HL-60 (cell line): ENCODE data around the gene HMGCL.
"Not testable (repeated sequence)": the region's sequence is repeated elsewhere in the genome, so short reads cannot be mapped to it uniquely, and the experiment has no call there.

Source experiments
- POLR2AphosphoS5 ChIP-seq: IDR thresholded peaks from 2 replicates; pipeline ENCODE4 v1.6.1; 2012; ENCODE audit warnings: low read depth
- SPI1 ChIP-seq: IDR thresholded peaks from 2 replicates; pipeline ENCODE4 v1.6.1; 2012; ENCODE audit warnings: low read depth, mild to moderate bottlenecking, borderline replicate concordance
- TF ChIP-seq, protein P1 (sequence below): IDR thresholded peaks from one replicate; pipeline ENCODE4 v1.5.1; 2011; ENCODE audit warnings: low read length, control low read depth, inconsistent platforms; ENCODE audit not compliant: insufficient read depth
- TF ChIP-seq, protein P2 (sequence below): IDR thresholded peaks from 2 replicates; pipeline ENCODE4 v1.6.1; 2012; ENCODE audit warnings: low read depth; ENCODE audit not compliant: insufficient replicate concordance

DNA sequence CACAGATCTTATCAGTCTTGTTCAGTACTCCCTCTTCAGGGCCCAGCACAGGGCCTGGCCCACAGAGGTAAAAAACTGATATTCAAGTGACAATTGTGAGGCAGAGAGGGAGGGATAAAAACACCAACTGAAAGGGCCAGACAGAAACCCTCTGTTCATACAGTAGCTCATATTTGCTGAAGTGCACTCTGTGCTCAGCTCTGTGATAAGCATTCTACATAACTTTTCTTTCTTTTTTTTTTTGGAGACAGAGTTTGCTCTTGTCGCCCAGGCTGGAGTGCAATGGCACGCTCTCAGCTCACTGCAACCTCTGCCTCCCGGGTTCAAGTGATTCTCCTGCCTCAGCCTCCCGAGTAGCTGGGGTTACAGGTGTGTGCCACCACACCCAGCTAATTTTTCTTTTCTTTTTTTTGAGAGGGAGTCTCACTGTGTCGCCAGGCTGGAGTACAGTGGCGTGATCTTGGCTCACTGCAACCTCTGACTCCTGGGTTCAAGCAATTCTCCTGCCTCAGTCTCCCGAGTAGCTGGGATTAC lies 22.4 kb downstream of the HMGCL start:
- TF ChIP-seq, protein P1, sequence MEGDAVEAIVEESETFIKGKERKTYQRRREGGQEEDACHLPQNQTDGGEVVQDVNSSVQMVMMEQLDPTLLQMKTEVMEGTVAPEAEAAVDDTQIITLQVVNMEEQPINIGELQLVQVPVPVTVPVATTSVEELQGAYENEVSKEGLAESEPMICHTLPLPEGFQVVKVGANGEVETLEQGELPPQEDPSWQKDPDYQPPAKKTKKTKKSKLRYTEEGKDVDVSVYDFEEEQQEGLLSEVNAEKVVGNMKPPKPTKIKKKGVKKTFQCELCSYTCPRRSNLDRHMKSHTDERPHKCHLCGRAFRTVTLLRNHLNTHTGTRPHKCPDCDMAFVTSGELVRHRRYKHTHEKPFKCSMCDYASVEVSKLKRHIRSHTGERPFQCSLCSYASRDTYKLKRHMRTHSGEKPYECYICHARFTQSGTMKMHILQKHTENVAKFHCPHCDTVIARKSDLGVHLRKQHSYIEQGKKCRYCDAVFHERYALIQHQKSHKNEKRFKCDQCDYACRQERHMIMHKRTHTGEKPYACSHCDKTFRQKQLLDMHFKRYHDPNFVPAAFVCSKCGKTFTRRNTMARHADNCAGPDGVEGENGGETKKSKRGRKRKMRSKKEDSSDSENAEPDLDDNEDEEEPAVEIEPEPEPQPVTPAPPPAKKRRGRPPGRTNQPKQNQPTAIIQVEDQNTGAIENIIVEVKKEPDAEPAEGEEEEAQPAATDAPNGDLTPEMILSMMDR = not testable (repeated sequence)
- not testable (repeated sequence) for TF ChIP-seq SPI1, POLR2AphosphoS5
- TF ChIP-seq, protein P2, sequence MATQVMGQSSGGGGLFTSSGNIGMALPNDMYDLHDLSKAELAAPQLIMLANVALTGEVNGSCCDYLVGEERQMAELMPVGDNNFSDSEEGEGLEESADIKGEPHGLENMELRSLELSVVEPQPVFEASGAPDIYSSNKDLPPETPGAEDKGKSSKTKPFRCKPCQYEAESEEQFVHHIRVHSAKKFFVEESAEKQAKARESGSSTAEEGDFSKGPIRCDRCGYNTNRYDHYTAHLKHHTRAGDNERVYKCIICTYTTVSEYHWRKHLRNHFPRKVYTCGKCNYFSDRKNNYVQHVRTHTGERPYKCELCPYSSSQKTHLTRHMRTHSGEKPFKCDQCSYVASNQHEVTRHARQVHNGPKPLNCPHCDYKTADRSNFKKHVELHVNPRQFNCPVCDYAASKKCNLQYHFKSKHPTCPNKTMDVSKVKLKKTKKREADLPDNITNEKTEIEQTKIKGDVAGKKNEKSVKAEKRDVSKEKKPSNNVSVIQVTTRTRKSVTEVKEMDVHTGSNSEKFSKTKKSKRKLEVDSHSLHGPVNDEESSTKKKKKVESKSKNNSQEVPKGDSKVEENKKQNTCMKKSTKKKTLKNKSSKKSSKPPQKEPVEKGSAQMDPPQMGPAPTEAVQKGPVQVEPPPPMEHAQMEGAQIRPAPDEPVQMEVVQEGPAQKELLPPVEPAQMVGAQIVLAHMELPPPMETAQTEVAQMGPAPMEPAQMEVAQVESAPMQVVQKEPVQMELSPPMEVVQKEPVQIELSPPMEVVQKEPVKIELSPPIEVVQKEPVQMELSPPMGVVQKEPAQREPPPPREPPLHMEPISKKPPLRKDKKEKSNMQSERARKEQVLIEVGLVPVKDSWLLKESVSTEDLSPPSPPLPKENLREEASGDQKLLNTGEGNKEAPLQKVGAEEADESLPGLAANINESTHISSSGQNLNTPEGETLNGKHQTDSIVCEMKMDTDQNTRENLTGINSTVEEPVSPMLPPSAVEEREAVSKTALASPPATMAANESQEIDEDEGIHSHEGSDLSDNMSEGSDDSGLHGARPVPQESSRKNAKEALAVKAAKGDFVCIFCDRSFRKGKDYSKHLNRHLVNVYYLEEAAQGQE = not testable (repeated sequence)
